Measurements from ENCODE around the gene AFG3L2.

GRCh38 chr18:12279781-12280531 is 97.1 kb downstream of the AFG3L2 start:
- TF ChIP-seq CTCF (IDR thresholded peaks at IDR 0.05), result no peak
- no peak for TF ChIP-seq POLR2A (IDR thresholded peaks at IDR 0.05)
